Adrenal gland (tissue), 5 donors: Measurements from ENCODE around the gene GPX1.

Experiments used
- CTCF ChIP-seq, 6 experiments: fragments of 450-650 bp in 4 of 6; fragments of 200-600 bp in 2 of 6; sonication (generic) in 1 of 6; IDR thresholded peaks; 1 replicate in 5 of 6; 2 replicates in 1 of 6; pipeline versions ENCODE4 v1.5.1 to v1.8.0; 2016 to 2021; ENCODE audit warnings: antibody characterized with exemption in 6 of 6, mild to moderate bottlenecking in 2 of 6, moderate library complexity in 1 of 6
- POLR2A ChIP-seq, 2 donors: fragments of 450-650 bp; IDR thresholded peaks; one replicate each; pipeline ENCODE4 v1.6.1; 2017; ENCODE audit warnings: antibody characterized with exemption in 2 of 2, mild to moderate bottlenecking in 2 of 2, moderate library complexity in 1 of 2
- donor health status: DM: no; HTN: no; CAD: no.

- TF ChIP-seq CTCF (IDR thresholded peaks at IDR 0.05) (no peak), POLR2A (IDR thresholded peaks at IDR 0.05) (no peak)
These were observed 11.3 kb downstream of the GPX1 start for GRCh38 chr3:49346797-49347251.
